ENCODE results near the gene RBM4B.

Gene RBM4B

DNA sequence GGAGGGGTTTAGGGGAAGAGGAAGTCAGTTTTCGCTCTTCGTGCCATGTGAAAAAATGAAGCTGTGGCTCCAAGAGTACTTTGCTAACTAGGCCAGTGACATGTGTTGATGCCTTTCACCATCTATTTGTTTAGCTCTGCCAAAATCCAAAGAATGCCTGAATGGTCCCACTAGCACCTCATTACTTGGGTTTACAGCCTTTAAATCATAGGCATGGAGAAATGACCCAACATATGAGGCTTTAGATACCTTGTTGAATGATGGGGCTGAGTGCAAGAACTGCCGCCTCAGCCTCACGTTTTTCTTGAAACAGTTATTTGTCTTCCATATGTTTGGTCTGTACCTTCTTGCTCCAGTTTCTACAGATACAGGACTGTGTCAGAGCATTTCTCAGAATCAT lies 30.9 kb downstream of the RBM4B start:
- TF ChIP-seq CEBPB (IDR thresholded peaks at IDR 0.05): no peak
- TF ChIP-seq TAF1 (IDR thresholded peaks at IDR 0.05; ENCODE audit: low read depth): no peak
- TF ChIP-seq, protein P1, sequence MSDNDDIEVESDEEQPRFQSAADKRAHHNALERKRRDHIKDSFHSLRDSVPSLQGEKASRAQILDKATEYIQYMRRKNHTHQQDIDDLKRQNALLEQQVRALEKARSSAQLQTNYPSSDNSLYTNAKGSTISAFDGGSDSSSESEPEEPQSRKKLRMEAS (IDR thresholded peaks at IDR 0.05): no peak
- TF ChIP-seq EP300 (IDR thresholded peaks at IDR 0.05; ENCODE audit: borderline replicate concordance): no peak
- no peak for TF ChIP-seq TCF12 (IDR thresholded peaks at IDR 0.05; ENCODE audit: low read depth)
- no peak for TF ChIP-seq YY1 (IDR thresholded peaks at IDR 0.05; ENCODE audit: low read depth)

DNA sequence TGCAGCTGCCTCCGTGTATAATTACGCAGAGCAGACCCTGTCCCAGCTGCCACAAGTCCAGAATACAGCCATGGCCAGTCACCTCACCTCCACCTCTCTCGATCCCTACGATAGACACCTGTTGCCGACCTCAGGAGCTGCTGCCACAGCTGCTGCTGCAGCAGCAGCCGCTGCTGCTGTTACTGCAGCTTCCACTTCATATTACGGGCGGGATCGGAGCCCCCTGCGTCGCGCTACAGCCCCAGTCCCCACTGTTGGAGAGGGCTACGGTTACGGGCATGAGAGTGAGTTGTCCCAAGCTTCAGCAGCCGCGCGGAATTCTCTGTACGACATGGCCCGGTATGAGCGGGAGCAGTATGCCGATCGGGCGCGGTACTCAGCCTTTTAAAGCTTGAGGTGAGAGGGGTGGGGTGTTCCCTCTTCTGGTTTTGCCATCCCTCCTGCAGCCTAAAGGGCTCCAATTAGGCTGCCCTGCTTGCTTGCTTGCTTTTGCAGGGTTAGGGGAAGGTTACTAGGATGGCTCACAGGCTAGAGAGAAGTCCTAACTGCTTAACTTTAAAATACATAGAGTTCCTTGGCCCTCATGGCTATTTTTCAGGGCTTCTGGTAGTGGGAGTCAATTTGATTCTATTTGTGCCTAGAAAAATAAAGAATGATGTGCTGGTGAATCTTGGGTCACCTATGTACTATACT lies 33.8 kb downstream of the RBM4B start:
- TF ChIP-seq YY1 (IDR thresholded peaks at IDR 0.05; ENCODE audit: low read depth) (no peak), RAD21 (IDR thresholded peaks at IDR 0.05; ENCODE audit: low read depth) (no peak), TCF12 (IDR thresholded peaks at IDR 0.05; ENCODE audit: low read depth) (no peak), NFIC (IDR thresholded peaks at IDR 0.05) (no peak), TEAD4 (IDR thresholded peaks at IDR 0.05) (no peak), FOXM1 (IDR thresholded peaks at IDR 0.05; ENCODE audit: borderline replicate concordance, low read depth) (no peak), TAF1 (IDR thresholded peaks at IDR 0.05; ENCODE audit: low read depth) (no peak), CREB1 (IDR thresholded peaks at IDR 0.05; ENCODE audit: low read depth) (no peak), CEBPB (IDR thresholded peaks at IDR 0.05) (no peak), EP300 (IDR thresholded peaks at IDR 0.05; ENCODE audit: borderline replicate concordance) (no peak), ZBTB7A (IDR thresholded peaks at IDR 0.05; ENCODE audit: low read depth) (no peak)
- TF ChIP-seq, protein P1 (IDR thresholded peaks at IDR 0.05): no peak
- TF ChIP-seq, protein P2, sequence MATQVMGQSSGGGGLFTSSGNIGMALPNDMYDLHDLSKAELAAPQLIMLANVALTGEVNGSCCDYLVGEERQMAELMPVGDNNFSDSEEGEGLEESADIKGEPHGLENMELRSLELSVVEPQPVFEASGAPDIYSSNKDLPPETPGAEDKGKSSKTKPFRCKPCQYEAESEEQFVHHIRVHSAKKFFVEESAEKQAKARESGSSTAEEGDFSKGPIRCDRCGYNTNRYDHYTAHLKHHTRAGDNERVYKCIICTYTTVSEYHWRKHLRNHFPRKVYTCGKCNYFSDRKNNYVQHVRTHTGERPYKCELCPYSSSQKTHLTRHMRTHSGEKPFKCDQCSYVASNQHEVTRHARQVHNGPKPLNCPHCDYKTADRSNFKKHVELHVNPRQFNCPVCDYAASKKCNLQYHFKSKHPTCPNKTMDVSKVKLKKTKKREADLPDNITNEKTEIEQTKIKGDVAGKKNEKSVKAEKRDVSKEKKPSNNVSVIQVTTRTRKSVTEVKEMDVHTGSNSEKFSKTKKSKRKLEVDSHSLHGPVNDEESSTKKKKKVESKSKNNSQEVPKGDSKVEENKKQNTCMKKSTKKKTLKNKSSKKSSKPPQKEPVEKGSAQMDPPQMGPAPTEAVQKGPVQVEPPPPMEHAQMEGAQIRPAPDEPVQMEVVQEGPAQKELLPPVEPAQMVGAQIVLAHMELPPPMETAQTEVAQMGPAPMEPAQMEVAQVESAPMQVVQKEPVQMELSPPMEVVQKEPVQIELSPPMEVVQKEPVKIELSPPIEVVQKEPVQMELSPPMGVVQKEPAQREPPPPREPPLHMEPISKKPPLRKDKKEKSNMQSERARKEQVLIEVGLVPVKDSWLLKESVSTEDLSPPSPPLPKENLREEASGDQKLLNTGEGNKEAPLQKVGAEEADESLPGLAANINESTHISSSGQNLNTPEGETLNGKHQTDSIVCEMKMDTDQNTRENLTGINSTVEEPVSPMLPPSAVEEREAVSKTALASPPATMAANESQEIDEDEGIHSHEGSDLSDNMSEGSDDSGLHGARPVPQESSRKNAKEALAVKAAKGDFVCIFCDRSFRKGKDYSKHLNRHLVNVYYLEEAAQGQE (IDR thresholded peaks at IDR 0.05; ENCODE audit: low read depth): no peak
- TF ChIP-seq, protein P3, sequence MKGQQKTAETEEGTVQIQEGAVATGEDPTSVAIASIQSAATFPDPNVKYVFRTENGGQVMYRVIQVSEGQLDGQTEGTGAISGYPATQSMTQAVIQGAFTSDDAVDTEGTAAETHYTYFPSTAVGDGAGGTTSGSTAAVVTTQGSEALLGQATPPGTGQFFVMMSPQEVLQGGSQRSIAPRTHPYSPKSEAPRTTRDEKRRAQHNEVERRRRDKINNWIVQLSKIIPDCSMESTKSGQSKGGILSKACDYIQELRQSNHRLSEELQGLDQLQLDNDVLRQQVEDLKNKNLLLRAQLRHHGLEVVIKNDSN (IDR thresholded peaks at IDR 0.05): no peak

DNA sequence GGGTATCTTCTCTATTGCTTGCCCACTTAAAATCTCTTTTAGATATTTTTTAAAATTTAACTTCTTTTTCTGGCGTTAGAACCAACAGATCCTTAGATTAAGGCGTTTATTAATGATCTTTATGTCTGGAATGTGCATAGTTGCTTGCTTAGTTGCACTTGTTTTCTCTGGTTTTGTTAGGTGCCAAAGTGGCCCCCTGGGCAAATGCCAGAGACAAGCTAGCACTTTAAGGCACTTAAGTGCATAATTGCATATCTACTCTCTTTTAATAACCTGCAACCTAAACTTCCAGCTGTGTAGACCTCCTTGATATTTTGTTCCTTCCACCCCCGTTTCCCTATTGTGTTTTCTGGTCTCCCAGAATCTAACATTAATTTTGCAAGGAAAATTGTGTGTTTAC lies 35.9 kb downstream of the RBM4B start:
- TF ChIP-seq FOXM1 (IDR thresholded peaks at IDR 0.05; ENCODE audit: borderline replicate concordance, low read depth) (no peak), CEBPB (IDR thresholded peaks at IDR 0.05) (no peak), YY1 (IDR thresholded peaks at IDR 0.05; ENCODE audit: low read depth) (no peak), RAD21 (IDR thresholded peaks at IDR 0.05; ENCODE audit: low read depth) (no peak), CREB1 (IDR thresholded peaks at IDR 0.05; ENCODE audit: low read depth) (no peak), EGR1 (IDR thresholded peaks at IDR 0.05) (no peak), TAF1 (IDR thresholded peaks at IDR 0.05; ENCODE audit: low read depth) (no peak), ZBTB7A (IDR thresholded peaks at IDR 0.05; ENCODE audit: low read depth) (no peak), EP300 (IDR thresholded peaks at IDR 0.05; ENCODE audit: borderline replicate concordance) (no peak), TCF12 (IDR thresholded peaks at IDR 0.05; ENCODE audit: low read depth) (no peak), NFIC (IDR thresholded peaks at IDR 0.05) (no peak), TEAD4 (IDR thresholded peaks at IDR 0.05) (no peak)
- TF ChIP-seq, protein P2 (IDR thresholded peaks at IDR 0.05; ENCODE audit: low read depth): no peak
- TF ChIP-seq, protein P3 (IDR thresholded peaks at IDR 0.05): no peak
- TF ChIP-seq, protein P1 (IDR thresholded peaks at IDR 0.05): no peak

DNA sequence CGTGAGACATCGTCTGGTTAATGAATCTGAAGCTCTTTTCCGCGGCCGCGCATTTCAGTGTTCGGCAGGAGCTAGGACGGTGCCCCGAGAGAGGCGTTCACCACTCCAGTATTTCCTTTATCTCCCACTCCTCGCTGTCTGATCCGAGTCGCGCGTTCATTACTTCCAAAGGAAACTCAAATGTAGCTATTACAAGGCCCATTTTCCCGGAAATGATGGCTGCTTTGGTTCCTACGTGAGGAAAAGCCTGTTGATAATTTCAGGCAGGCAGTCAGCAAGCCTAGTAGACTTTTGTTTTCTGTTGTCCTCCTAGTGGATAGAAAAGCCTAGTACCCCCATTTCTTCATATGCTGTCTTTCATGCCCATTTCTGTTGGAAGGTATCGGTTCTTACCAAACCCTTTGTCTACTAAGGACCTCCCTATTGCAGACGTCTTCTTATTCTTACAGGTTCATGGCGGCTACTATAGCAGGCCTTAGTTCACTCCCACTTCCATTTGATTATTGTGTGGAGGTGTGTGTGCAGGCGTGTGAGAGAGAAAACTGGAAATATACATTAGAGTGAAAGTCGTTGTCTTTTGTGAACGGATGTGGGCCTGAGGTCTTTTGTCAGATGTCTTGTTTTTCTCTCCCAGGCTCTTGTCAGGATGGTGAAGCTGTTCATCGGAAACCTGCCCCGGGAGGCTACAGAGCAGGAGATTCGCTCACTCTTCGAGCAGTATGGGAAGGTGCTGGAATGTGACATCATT lies 38.4 kb downstream of the RBM4B start:
- TF ChIP-seq EGR1 (IDR thresholded peaks at IDR 0.05): no peak

DNA sequence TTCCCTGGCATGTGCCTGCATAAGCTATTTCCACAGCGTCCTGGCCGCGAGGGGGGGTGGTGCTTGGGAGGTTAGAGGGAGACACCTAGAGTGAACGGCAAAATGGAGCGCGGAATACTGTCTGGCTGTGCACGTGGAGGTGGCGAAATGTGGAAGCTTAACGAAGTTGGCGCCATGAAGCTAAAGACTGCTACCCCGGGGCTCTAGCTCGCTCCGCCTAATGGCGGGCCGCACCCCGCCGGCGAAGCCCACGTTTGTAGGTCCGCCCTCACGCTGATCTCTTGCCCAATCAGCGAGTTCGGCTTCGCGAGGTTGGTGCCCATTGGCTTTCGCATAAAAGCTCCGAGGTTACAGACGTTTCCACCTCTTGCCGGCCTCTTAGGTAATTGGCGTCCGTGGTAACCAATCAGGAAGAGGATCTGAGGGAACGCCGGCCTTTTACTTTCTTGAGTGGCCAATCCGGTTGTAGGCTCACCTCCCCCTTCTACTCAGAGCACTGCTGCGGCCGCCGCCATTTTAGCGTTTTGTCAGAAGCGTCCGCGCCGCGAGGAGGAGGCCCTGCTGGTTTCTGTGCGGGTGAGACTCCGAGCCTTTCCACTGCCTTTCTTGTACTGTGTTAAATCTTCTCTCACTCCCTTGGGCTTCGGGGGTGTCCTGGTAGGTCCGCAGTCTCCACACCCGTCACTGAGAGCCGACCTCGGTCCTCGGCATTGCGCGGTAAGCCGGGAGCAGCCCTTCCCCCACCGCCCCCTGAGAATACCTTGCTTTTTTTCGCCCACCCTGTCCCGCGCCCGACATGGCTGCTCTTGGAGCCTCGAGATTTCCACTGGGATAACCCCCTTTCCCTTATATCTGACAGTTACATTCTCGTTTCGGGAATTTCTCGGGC lies 39.3 kb downstream of the RBM4B start, which contains the start of gene RBM4:
Gene RBM4 (plus strand): TSS at position 527 of the 889 bp plus-strand sequence. CDS start 1,009 bp downstream, outside the sequence.
- TF ChIP-seq NFIC (IDR thresholded peaks at IDR 0.05) (no peak), FOXM1 (IDR thresholded peaks at IDR 0.05; ENCODE audit: borderline replicate concordance, low read depth) (no peak), TAF1 (IDR thresholded peaks at IDR 0.05; ENCODE audit: low read depth) (peak; percentile 79), TEAD4 (IDR thresholded peaks at IDR 0.05) (no peak), YY1 (IDR thresholded peaks at IDR 0.05; ENCODE audit: low read depth) (peak; percentile 91), CREB1 (IDR thresholded peaks at IDR 0.05; ENCODE audit: low read depth) (no peak; the same call in 1 of the 2 replicates), EP300 (IDR thresholded peaks at IDR 0.05; ENCODE audit: borderline replicate concordance) (no peak), RAD21 (IDR thresholded peaks at IDR 0.05; ENCODE audit: low read depth) (no peak), CEBPB (IDR thresholded peaks at IDR 0.05) (no peak), ZBTB7A (IDR thresholded peaks at IDR 0.05; ENCODE audit: low read depth) (no peak; the same call in 1 of the 2 replicates), EGR1 (IDR thresholded peaks at IDR 0.05) (no peak), TCF12 (IDR thresholded peaks at IDR 0.05; ENCODE audit: low read depth) (no peak)
- TF ChIP-seq, protein P2 (IDR thresholded peaks at IDR 0.05; ENCODE audit: low read depth): no peak
- TF ChIP-seq, protein P1 (IDR thresholded peaks at IDR 0.05): peak; percentile 96
- TF ChIP-seq, protein P3 (IDR thresholded peaks at IDR 0.05): no peak

Data from Ishikawa (cell line).